H1 (cell line): ENCODE results near the gene TNRC6B.
A peak's percentile ranks its signal among the peaks of the same experiment; 100 is the strongest.

Experiments
- CTCF ChIP-seq, 3 experiments: IDR thresholded peaks; 1 replicate in 2 of 3; 2 replicates in 1 of 3; pipeline versions ENCODE4 v1.5.1 to v1.6.1; 2011; ENCODE audit warnings: low read length in 3 of 3, mild to moderate bottlenecking in 3 of 3, inconsistent platforms in 2 of 3, low read depth in 1 of 3, moderate library complexity in 1 of 3; ENCODE audit not compliant: insufficient read depth in 1 of 3; ENCODE audit errors: control extremely low read depth in 1 of 3
- FOSL1 ChIP-seq: IDR thresholded peaks from 2 replicates; pipeline ENCODE4 v1.6.1; 2011; ENCODE audit warnings: mild to moderate bottlenecking, low read depth, low read length, moderate library complexity; ENCODE audit not compliant: insufficient read depth
- JUN ChIP-seq: IDR thresholded peaks from 2 replicates; pipeline ENCODE4 v1.6.1; 2011; ENCODE audit warnings: low read depth, mild to moderate bottlenecking, improper control_type of control experiment, low read length
- RBBP5 ChIP-seq: IDR thresholded peaks from 2 replicates; pipeline ENCODE4 v1.7.1; 2012; ENCODE audit warnings: low read depth, mild to moderate bottlenecking, inconsistent platforms, low read length, moderate library complexity, borderline replicate concordance

- TF ChIP-seq CTCF (IDR thresholded peaks at IDR 0.05; ENCODE audit: control extremely low read depth in 1 of 3, insufficient read depth in 1 of 3, low read depth in 1 of 3, low read length in 3 of 3): no peak
- no peak for TF ChIP-seq FOSL1
- TF ChIP-seq RBBP5: no peak; the same call in 1 of the 2 replicates
- TF ChIP-seq JUN: 0 out of 2 replicates have a peak, but pooled peaks have one; percentile 41
Measured at GRCh38 chr22:40176921-40177737, 596 bp upstream of the TNRC6B start.
